Vagina (tissue), 2 donors: ENCODE measurements around the gene TMEM179.

Experiments used
- POLR2A ChIP-seq, 2 donors: fragments of 450-650 bp; IDR thresholded peaks; one replicate each; pipeline ENCODE4 v1.6.1; 2017; ENCODE audit warnings: antibody characterized with exemption in 2 of 2, mild to moderate bottlenecking in 2 of 2, moderate library complexity in 2 of 2
- POLR2AphosphoS5 ChIP-seq, 2 donors: sonication (generic); formaldehyde crosslinking; IDR thresholded peaks; one replicate each; pipeline ENCODE4 v1.9.0; 2017; ENCODE audit warnings: antibody characterized with exemption in 2 of 2, mild to moderate bottlenecking in 2 of 2, low read depth in 1 of 2; ENCODE audit not compliant: insufficient read depth in 1 of 2
- TF ChIP-seq, protein P1 (sequence below), 3 experiments: fragments of 450-650 bp in 2 of 3; fragments of 200-600 bp in 1 of 3; sonication (generic) in 1 of 3; IDR thresholded peaks; one replicate each; pipeline ENCODE4 v1.5.1; 2017 to 2019; ENCODE audit warnings: antibody characterized with exemption in 3 of 3, mild to moderate bottlenecking in 2 of 3, moderate library complexity in 2 of 3

DNA sequence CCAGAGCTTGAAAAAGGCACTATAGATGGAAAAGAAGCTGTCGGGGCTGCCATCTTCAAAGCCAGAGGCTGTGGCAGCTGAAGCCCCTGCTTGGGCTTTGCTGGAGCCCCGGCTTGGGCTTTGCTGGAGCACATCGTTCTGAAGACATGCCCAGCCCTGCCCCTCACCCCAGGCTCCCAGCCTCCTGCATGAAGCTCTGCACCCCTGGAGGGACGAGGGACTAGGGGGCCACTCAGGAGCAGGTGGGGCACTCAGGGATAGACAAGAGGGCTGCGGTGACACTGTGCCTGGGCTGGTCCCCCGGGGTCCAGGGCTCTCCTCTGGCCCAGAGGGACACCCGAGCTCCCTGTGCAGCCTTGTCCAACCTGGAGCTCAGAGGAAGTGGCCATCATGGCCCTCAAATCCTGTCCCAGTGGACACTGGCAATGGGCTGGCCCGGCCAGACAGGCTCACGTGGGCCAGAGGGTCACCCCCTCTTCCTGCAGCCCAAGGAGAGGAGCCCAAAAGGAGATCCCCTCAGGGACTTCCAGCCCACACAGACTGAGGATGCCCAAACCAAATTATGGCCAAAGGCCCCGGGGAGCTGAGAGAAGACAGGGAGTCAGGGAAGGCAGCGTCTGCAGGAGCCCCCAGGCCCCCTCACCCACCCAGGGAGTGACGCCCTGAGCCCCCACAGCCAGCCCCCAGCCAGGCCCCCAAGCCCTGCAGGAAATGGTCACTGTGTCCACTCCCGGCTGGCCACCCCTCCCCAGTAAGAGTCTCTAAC lies 48.1 kb downstream of the TMEM179 start:
- TF ChIP-seq POLR2AphosphoS5 (IDR thresholded peaks at IDR 0.05; ENCODE audit: insufficient read depth in 1 of 2, low read depth in 1 of 2) (no peak), POLR2A (IDR thresholded peaks at IDR 0.05) (no peak)
- TF ChIP-seq, protein P1, sequence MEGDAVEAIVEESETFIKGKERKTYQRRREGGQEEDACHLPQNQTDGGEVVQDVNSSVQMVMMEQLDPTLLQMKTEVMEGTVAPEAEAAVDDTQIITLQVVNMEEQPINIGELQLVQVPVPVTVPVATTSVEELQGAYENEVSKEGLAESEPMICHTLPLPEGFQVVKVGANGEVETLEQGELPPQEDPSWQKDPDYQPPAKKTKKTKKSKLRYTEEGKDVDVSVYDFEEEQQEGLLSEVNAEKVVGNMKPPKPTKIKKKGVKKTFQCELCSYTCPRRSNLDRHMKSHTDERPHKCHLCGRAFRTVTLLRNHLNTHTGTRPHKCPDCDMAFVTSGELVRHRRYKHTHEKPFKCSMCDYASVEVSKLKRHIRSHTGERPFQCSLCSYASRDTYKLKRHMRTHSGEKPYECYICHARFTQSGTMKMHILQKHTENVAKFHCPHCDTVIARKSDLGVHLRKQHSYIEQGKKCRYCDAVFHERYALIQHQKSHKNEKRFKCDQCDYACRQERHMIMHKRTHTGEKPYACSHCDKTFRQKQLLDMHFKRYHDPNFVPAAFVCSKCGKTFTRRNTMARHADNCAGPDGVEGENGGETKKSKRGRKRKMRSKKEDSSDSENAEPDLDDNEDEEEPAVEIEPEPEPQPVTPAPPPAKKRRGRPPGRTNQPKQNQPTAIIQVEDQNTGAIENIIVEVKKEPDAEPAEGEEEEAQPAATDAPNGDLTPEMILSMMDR (IDR thresholded peaks at IDR 0.05) = no peak
